HCT116 (cell line): ENCODE measurements around the gene PNN. TPM values are rescaled to one million over a fixed set of nuclear protein-coding genes. Genes with fewer than 3 reads are reported as not detected.

ENCODE experiments used
- ATAC-seq: fragments of 200-7000 bp; cut with Tn5 transposase; 2 replicates; pipeline ENCODE4 v1.9.1; 2020; ENCODE audit warnings: mild to moderate bottlenecking, moderate library complexity
- BruUV-seq: library from RNA; stranded (reverse); fragments of 400-500 nt; replicated peaks from 2 replicates; lab custom pipeline; 2021; lab: Mats Ljungman, UMichigan
- CTCF ChIA-PET: fragments of 300-600 bp; sonication (Branson Sonifier 250); formaldehyde crosslinking; loops from one replicate; lab custom pipeline; 2021; ENCODE audit warnings: antibody characterized with exemption; lab: Charles Lee
- POLR2A ChIA-PET: fragments of 300-600, 350-600 bp; sonication (Branson Sonifier 250); formaldehyde crosslinking; loops from one replicate; lab custom pipeline; 2021; ENCODE audit warnings: antibody characterized with exemption; lab: Charles Lee
- RAD21 ChIA-PET, 2 experiments: fragments of 300-600 bp; sonication (Branson Sonifier 250); formaldehyde crosslinking; loops; one replicate each; lab custom pipeline; 2023; ENCODE audit warnings: low total read pairs in 2 of 2; ENCODE audit not compliant: uncharacterized antibody in 2 of 2, unreplicated experiment in 2 of 2, low non-redundant PET in 1 of 2; lab: Charles Lee
- DNase-seq: peaks from one replicate; pipeline ENCODE4 v3.0.0-alpha.2; 2010; ENCODE audit warnings: low read depth, low spot score
- H2AFZ ChIP-seq: fragments of 200-600 bp; shearing (Covaris generic), sonication (generic); 2 replicates; pipeline ENCODE4 v1.6.1; 2017; ENCODE audit warnings: low read depth, mixed run types, mixed read lengths, antibody characterized with exemption, low read length; ENCODE audit not compliant: poor library complexity, severe bottlenecking
- H3K27ac ChIP-seq: 2 replicates; pipeline ENCODE4 v1.5.1; 2012; ENCODE audit warnings: low read depth, low read length
- H3K27me3 ChIP-seq: fragments of 200-600 bp; sonication (generic); 2 replicates; pipeline ENCODE4 v1.6.1; 2016; ENCODE audit warnings: mixed run types, low read length, mixed read lengths; ENCODE audit not compliant: insufficient read depth
- H3K36me3 ChIP-seq, 2 experiments: fragments of 200-500 bp in 1 of 2; fragments of 200-600 bp in 1 of 2; sonication (Bioruptor generic) in 1 of 2; sonication (generic) in 1 of 2; 2 replicates each; pipeline versions ENCODE4 v1.5.1 to v1.6.1; 2014 to 2016; ENCODE audit warnings: low read length in 2 of 2, inconsistent platforms in 1 of 2, mixed read lengths in 1 of 2, mixed run types in 1 of 2; ENCODE audit not compliant: insufficient read depth in 2 of 2, control insufficient read depth in 1 of 2
- H3K4me1 ChIP-seq, 2 experiments: fragments of 200-600 bp in 1 of 2; sonication (generic) in 1 of 2; 2 replicates each; pipeline versions ENCODE4 v1.5.1 to v1.6.1; 2012 to 2017; ENCODE audit warnings: low read length in 2 of 2, inconsistent platforms in 1 of 2, mild to moderate bottlenecking in 1 of 2, mixed read lengths in 1 of 2, mixed run types in 1 of 2, moderate library complexity in 1 of 2; ENCODE audit not compliant: insufficient read depth in 2 of 2, control insufficient read depth in 1 of 2
- H3K4me2 ChIP-seq: fragments of 200-600 bp; sonication (generic); 2 replicates; pipeline ENCODE4 v1.6.1; 2017; ENCODE audit warnings: mixed run types, low read length, mixed read lengths
- H3K4me3 ChIP-seq, 2 experiments: fragments of 200-600 bp in 1 of 2; sonication (generic) in 1 of 2; replicated peaks in 1 of 2; 2 replicates each; pipeline ENCODE4 v1.5.1; 2011 to 2016; ENCODE audit warnings: low read length in 2 of 2, control low read depth in 1 of 2, low read depth in 1 of 2, mild to moderate bottlenecking in 1 of 2, mixed read lengths in 1 of 2, mixed run types in 1 of 2
- H3K79me2 ChIP-seq: fragments of 200-600 bp; sonication (generic); 2 replicates; pipeline ENCODE4 v1.6.1; 2017; ENCODE audit warnings: mild to moderate bottlenecking, mixed run types, low read length, moderate library complexity, mixed read lengths; ENCODE audit not compliant: insufficient read depth
- H3K9ac ChIP-seq: fragments of 200-600 bp; sonication (generic); 2 replicates; pipeline ENCODE4 v1.6.1; 2016; ENCODE audit warnings: low read length, mixed read lengths
- H3K9me2 ChIP-seq: fragments of 200-600 bp; sonication (generic), shearing (Covaris generic); 2 replicates; pipeline ENCODE4 v1.6.1; 2017; ENCODE audit warnings: mixed run types, mild to moderate bottlenecking, moderate library complexity; ENCODE audit not compliant: insufficient read depth
- H3K9me3 ChIP-seq, 2 experiments: fragments of 200-500 bp in 1 of 2; fragments of 200-600 bp in 1 of 2; sonication (Bioruptor generic) in 1 of 2; sonication (generic) in 1 of 2; 2 replicates each; pipeline ENCODE4 v1.6.1; 2014 to 2017; ENCODE audit warnings: low read length in 2 of 2, mixed read lengths in 2 of 2, inconsistent platforms in 1 of 2, low read depth in 1 of 2, mild to moderate bottlenecking in 1 of 2, mixed run types in 1 of 2, moderate library complexity in 1 of 2; ENCODE audit not compliant: control insufficient read depth in 1 of 2, insufficient read depth in 1 of 2
- H4K20me1 ChIP-seq: fragments of 200-600 bp; sonication (generic), shearing (Covaris generic); 2 replicates; pipeline ENCODE4 v1.6.1; 2017; ENCODE audit warnings: mixed run types, mild to moderate bottlenecking, moderate library complexity; ENCODE audit not compliant: insufficient read depth
- CBX3 ChIP-seq: IDR thresholded peaks from 2 replicates; pipeline ENCODE4 v1.6.1; 2012; ENCODE audit warnings: low read depth
- EGR1 ChIP-seq: IDR thresholded peaks from 2 replicates; pipeline ENCODE4 v1.6.1; 2012; ENCODE audit warnings: low read depth
- ELF1 ChIP-seq: IDR thresholded peaks from 2 replicates; pipeline ENCODE4 v1.6.1; 2012; ENCODE audit warnings: low read depth, borderline replicate concordance
- EZH2 ChIP-seq: fragments of 200-600 bp; sonication (generic); IDR thresholded peaks from 2 replicates; pipeline ENCODE4 v1.6.1; 2017; ENCODE audit warnings: antibody characterized with exemption, mixed run types
- FOSL1 ChIP-seq: IDR thresholded peaks from 2 replicates; pipeline ENCODE4 v1.6.1; 2012; ENCODE audit warnings: low read depth
- RAD21 ChIP-seq: IDR thresholded peaks from 2 replicates; pipeline ENCODE4 v1.6.1; 2012; ENCODE audit warnings: low read depth, mild to moderate bottlenecking
- SIN3A ChIP-seq: IDR thresholded peaks from 2 replicates; pipeline ENCODE4 v1.6.1; 2012; ENCODE audit warnings: low read depth
- SRF ChIP-seq: IDR thresholded peaks from 2 replicates; pipeline ENCODE4 v1.6.1; 2012; ENCODE audit warnings: low read depth
- ZFX ChIP-seq: fragments of 450-650 bp; IDR thresholded peaks from 2 replicates; pipeline ENCODE4 v1.6.1; 2017
- ZNF274 ChIP-seq: fragments of 200-500 bp; sonication (Bioruptor generic); IDR thresholded peaks from 2 replicates; pipeline ENCODE4 v1.6.1; 2014; ENCODE audit warnings: mild to moderate bottlenecking, low read depth, low read length, inconsistent platforms
- intact Hi-C: fragments of 100-400 bp; cut with micrococcal nuclease; formaldehyde crosslinking; loops from 2 replicates; pipeline ENCODE4 v1.10.0; 2022
- total RNA-seq: library from RNA; stranded (reverse); gene quantifications from one replicate; pipeline ENCODE4 v1.2.1, GENCODE V29; 2021; ENCODE audit not compliant: unreplicated experiment
- TF ChIP-seq, protein P1 (sequence below): IDR thresholded peaks from 2 replicates; pipeline ENCODE4 v1.6.1; 2012
- TF ChIP-seq, protein P2 (sequence below): IDR thresholded peaks from 2 replicates; pipeline ENCODE4 v1.6.1; 2011; ENCODE audit warnings: mild to moderate bottlenecking, low read length, moderate library complexity; ENCODE audit not compliant: insufficient replicate concordance; ENCODE audit errors: extremely low read depth

PNN gene
- total RNA-seq, 1 experiment from 2014 or later: 97.9 TPM

DNA sequence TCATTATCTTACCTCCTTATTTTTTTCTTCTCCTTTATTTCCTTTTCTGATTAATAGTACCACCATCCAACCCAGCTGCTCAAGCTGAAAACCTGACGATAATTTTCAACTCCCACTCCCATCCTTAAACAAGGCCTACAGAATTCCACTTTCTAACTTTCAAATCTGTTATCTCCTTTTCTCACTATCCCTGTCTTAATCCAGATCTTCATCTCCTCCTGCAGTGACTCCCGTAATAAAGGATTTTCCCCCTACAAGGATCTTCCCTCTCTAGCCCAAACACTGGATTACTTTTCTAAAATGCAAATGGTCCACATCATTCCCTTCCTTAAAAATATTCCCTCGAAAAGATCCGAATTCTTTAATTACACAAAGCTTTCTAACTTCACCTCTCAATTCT, 6.5 kb upstream of the PNN start:
- POLR2A ChIA-PET: no interaction called here
- peak overlapping the region; percentile 91 for H3K4me2 ChIP-seq
- ATAC-seq: no peak
- no peaks in the 10 kb centered on the region for H4K20me1 ChIP-seq
- no peak for DNase-seq
- peaks cover 0 to 9% of the 10 kb centered on the region in 2 experiments; a peak in 2 of 4 replicates for H3K36me3 ChIP-seq
- intact Hi-C loops: no loop called here
- CTCF ChIA-PET: no interaction called here
- no TSS peak for BruUV-seq
- H2AFZ ChIP-seq: no peak overlapping the region
- peak overlapping the region; percentile 79; the same call in 1 of the 2 replicates for H3K9ac ChIP-seq
- TF ChIP-seq SIN3A: no peak
- TF ChIP-seq, protein P1, sequence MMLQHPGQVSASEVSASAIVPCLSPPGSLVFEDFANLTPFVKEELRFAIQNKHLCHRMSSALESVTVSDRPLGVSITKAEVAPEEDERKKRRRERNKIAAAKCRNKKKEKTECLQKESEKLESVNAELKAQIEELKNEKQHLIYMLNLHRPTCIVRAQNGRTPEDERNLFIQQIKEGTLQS: no peak
- no peak for TF ChIP-seq EGR1
- no peak for TF ChIP-seq ZFX
- no peak for TF ChIP-seq FOSL1
- no peak for TF ChIP-seq EZH2
- TF ChIP-seq RAD21: no peak
- TF ChIP-seq ELF1: no peak
- no peak for TF ChIP-seq SRF
- TF ChIP-seq, protein P2, sequence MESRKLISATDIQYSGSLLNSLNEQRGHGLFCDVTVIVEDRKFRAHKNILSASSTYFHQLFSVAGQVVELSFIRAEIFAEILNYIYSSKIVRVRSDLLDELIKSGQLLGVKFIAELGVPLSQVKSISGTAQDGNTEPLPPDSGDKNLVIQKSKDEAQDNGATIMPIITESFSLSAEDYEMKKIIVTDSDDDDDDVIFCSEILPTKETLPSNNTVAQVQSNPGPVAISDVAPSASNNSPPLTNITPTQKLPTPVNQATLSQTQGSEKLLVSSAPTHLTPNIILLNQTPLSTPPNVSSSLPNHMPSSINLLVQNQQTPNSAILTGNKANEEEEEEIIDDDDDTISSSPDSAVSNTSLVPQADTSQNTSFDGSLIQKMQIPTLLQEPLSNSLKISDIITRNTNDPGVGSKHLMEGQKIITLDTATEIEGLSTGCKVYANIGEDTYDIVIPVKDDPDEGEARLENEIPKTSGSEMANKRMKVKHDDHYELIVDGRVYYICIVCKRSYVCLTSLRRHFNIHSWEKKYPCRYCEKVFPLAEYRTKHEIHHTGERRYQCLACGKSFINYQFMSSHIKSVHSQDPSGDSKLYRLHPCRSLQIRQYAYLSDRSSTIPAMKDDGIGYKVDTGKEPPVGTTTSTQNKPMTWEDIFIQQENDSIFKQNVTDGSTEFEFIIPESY: no peak
- no peak for TF ChIP-seq ZNF274
- no peak for TF ChIP-seq CBX3
- no peaks in the 10 kb centered on the region for H3K27me3 ChIP-seq
- H3K9me3 ChIP-seq: no peaks in the 10 kb centered on the region
- H3K4me1 ChIP-seq: peaks cover 8 to 18% of the 10 kb centered on the region in 2 experiments; a peak in 3 of 4 replicates
- no peaks in the 10 kb centered on the region for H3K9me2 ChIP-seq
- H3K27ac ChIP-seq: no peak overlapping the region
- H3K4me3 ChIP-seq: peak overlapping the region in 1 of 2 experiments; percentile 74; a peak in 1 of 4 replicates
- RAD21 ChIA-PET: no interaction called here
- peaks cover 42% of the 10 kb centered on the region for H3K79me2 ChIP-seq
